ENCODE results near the gene CAPZA3. TPM values are rescaled to one million over a fixed set of nuclear protein-coding genes. Genes with fewer than 3 reads are reported as not detected.
"Not testable (repeated sequence)": the region's sequence is repeated elsewhere in the genome, so short reads cannot be mapped to it uniquely, and the experiment has no call there.

CAPZA3 gene, protein sequence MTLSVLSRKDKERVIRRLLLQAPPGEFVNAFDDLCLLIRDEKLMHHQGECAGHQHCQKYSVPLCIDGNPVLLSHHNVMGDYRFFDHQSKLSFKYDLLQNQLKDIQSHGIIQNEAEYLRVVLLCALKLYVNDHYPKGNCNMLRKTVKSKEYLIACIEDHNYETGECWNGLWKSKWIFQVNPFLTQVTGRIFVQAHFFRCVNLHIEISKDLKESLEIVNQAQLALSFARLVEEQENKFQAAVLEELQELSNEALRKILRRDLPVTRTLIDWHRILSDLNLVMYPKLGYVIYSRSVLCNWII
- total RNA-seq: not detected in 2 replicates

DNA sequence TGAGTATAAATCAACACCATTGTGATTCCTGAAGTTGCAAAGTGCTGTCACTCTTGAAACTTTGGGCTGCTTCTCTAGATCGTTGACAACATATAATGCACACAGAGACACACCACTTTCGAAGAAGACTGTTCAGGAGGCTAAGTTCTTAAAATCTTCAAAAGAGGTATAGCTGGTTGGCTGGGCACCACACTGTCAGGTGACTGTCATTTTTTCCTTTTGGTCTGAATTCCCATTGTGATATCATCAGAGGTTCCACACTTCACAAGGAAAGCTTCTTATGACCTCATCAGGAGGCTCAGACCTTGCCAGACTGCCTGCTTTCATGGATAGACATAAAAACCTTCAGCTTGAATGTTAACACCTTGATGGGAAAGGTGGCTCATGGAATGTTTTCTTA, at the start of gene CAPZA3, which contains the start of gene PLCZ1:
Gene CAPZA3, plus strand, starts transcription at position 301 of the 400 bp plus-strand sequence. CDS start 150 bp downstream, outside the sequence.
Gene PLCZ1, minus strand, starts transcription at position 194 of the 400 bp plus-strand sequence. CDS start 641 bp downstream, outside the sequence.
- intact Hi-C loops (cut with micrococcal nuclease): no loop called here

DNA sequence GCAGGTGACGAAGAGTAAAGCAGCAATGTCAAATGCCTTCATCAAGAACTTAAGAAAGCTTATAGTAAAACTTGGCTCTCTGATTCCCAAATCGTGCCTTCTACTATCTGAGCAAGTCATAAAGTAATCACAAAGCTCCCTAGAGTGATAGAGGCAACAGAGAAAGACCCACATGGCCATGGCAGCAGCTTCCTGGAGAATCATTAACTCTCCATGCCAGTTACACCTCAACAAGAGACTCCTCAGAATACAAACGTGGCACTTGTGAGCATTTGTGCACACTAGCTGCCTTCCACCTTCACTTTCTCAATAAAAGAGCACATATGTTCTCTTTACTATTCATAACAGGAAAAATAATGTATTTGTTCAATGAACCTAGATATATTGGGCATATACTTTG, 48.1 kb upstream of the CAPZA3 start:
- intact Hi-C loops (cut with micrococcal nuclease): no loop called here

DNA sequence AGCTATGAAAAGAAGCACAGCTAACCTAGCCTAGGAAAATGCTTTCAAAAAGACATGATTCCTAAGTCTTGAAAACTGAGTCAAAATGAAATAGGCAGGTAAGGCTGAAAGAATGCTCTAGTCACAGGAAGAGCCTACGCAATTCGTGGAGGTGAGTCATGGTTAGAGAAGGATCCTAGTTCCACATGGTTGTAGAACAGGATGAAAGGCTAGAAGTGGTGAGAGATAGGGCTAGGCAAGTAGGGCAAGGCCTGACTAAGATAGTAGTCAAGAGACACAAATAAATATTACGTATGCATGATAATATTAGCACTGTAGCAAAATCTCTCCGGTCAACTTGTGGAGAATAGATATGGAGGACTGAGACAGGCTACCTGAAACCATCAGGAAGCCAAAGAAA, 47.3 kb upstream of the CAPZA3 start:
- intact Hi-C loops (cut with micrococcal nuclease): no loop called here

DNA sequence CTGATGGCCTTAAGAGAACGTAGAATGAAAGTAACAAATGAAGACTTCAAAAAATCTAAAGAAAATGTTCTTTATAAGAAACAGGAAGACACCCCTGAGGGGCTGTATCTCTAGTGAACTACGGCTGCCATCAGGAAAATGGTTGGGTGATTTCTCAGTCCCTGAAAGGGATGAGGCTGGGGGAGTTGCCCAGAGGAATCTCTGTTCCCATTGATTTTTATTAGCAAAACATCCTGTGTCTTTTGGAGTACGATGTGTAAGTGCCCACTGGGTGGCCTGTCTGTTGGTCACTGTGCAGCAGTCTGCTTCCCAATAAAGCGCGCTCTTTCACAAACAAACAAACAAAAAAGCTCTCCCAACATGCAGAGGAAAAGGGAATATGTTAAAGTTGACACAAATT, 43.9 kb upstream of the CAPZA3 start:
- intact Hi-C loops (cut with micrococcal nuclease): not testable (repeated sequence)

DNA sequence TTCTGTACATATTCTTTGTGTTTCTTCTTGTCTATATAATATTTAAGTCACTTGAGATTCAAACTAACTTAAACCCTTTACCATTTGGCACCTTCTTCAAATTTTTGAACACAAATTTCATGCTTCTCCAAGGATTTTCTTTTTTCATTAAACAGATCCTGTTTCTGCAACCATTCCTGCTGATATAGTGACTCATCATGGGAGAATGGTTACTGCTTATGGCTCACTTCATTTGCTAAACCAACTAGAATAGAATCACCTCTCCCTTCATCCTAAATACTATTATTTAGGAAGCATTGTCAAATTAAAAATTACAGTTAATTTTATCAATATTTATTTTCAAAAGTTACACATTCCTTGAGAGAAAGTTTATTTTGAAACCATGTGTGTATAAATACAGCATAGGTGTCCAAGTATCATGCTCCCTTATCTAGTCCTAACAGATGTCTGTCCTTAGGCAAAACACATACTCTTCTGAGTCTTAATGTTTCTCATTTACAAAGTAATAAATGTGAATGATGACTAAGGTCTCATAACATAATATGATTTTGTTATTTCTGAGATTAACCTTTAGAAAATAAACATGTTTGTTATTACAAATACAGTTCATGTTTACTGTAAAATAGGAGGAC, 40.8 kb upstream of the CAPZA3 start:
- intact Hi-C loops (cut with micrococcal nuclease): no loop called here

DNA sequence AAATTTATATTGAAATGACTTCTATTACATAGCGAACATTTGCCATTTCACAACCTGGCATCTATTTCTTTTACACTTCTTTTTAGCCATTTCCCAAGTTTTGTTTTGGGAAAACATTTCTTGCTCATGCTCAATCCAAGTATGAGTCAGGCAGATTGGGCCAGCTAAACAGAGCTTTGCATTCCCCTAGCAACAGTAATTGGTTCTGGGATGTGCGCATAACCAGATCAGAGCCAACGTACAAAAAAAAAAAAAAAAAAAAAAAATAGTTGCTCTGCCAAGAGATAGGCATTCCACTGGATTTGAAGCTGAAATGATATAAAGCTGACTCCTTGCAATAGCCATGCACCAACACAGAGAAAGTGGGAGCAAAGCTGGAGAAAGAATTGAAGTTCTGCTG, 37.6 kb upstream of the CAPZA3 start:
- intact Hi-C loops (cut with micrococcal nuclease): no loop called here

DNA sequence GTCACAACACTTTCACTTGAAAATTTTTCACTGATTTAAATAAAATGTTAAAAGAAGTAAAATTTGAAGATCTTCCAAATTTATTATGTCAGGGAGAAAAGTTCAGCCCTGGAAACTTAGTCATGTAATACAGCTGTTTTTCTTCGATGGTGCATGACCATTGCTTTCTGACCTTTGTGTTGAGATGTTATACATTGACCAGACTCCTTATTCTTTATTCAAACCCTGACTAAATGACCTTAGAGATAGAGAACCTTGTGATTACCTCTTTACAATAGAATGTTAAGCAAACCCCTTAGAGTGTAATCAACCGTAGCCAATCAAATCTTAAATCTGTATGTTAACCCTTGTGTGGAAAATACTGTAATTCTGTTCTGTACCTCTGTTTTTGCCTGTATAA, 34.6 kb upstream of the CAPZA3 start:
- intact Hi-C loops (cut with micrococcal nuclease): no loop called here

DNA sequence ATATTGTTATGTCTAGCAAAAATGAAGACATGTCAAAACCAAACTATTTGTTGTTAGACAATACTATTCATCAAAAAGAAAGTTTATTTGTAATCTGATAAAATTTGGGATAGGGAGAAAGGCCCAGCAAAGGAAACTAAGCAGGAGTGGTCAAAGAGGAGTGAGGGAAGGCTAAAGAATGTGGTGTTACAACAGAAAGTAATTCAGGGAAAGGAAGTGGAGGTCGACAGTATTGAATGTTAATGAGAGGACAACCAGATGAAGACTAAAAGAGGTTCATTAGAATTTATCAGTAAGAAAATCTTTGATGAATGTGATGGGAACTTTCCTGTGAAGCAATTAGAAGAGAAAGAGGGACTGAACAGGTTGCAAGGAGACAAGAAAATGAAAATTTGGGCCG, 34.0 kb upstream of the CAPZA3 start:
- intact Hi-C loops (cut with micrococcal nuclease): no loop called here

DNA sequence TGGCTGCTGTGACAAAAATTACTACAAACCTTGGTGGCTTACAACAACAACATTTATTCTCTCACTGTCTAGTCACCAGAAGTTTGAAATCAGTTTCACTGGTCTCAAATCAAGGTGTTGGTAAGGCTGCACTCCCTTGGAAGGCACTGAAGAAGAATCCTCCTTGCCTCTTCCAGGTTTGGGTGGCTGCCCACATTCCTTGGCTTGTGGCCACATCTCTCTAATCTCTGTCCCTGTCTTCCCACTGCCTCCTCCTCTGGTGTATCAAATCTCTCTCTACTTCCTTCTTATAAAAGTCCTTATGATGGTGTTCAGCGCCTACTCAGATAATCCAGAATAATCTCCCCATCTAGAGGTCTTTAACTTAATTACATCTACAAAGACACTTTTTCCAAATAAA, 31.1 kb upstream of the CAPZA3 start:
- intact Hi-C loops (cut with micrococcal nuclease): no loop called here

DNA sequence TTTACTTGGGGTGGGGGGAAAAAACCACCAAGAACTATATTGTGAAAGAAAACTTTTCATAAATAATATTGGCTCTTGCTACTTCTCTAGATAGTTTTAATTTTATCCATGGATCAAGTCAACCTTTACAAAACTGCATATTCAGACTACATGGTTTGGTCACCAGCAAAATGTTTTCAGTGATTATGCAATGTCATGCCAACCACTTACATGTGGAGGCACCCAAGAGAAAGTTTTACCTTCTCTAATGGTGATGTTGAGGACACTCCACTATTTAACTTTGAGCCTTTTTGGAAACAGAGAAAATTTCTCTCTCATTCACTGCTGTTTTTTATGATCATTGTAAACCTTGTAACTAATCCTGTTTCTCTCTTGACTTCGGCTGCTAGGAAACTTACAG, 21.7 kb upstream of the CAPZA3 start:
- intact Hi-C loops (cut with micrococcal nuclease): no loop called here

DNA sequence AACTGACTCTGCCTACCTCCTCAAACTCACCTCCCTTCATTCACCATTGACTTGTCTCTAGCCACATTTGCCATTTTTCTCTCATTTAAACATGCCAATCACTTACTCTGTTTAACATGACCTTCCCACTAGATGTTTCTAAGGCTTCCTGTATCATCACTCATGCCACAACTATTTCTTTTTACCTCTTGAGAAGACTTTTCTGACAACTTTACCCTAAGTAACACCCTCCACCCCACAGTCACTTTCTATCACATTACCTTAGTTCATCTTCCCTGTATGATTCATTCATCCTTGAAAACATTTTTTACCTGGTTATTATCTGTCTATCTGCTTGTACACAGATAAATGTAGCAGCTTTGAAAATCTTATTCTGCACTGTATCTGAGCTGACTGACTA, 19.5 kb upstream of the CAPZA3 start:
- intact Hi-C loops (cut with micrococcal nuclease): no loop called here

DNA sequence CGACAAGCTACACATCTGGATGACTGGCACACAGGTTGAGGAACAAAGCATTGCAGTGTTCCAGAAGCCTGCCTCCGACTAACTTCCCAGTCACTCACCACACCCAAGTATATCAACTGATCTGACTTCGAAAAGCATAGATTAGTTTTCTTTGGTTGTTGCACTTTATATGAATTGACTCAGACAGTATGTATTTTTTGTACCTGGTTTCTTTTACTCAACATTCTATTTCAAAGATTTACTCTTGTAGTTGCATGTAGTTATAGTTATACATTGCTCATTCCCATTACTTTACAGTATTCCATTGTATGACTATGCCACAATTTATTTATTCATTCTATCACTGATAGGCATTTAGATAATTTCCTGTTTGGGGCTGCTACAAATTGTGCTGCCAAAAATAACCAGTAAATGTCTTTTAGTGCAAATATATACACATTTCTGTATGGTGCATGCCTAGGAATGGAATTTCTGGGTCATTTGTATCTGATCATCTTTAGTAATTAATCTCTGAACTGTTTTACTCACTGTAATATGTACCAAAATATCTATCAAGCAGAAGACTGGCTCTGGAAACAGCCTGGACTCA, 17.9 kb upstream of the CAPZA3 start:
- intact Hi-C loops (cut with micrococcal nuclease): no loop called here

DNA sequence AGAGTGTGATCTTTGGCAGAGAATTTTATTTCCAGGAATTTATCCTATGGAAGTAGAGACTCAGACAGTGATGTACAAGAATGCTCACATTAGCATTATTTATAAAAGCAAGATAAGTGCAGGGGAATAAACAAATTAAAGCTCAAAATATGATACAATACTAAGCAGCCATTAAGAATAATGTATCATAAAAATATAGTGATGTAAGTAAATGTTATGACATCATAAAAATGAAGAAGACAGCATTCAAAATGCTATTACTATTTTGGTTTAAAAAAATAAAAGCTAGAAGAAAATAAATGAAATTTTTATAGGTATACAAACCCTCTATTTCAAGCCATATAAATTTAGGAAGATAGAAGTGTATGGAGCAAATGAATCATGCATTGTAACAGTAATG, 17.2 kb upstream of the CAPZA3 start:
- intact Hi-C loops (cut with micrococcal nuclease): no loop called here

DNA sequence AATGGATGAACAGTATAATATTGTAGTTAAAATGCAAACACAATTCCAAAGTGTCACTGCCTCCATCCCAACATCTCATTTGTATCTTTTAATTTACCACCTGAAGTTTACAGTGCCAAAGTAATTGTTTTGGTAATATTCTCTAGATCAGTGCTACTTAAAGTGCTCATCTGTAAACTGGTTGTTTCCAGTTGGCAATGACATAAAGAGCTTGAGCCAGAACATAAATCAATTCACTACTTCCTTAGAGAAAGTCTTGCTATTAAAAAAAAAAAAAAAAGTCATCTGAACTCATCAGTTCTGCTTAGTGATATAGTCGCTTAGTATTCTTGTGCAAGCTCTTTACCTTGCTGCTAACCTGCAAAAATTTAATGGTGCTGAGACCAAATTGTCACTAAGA, 16.5 kb upstream of the CAPZA3 start:
- intact Hi-C loops (cut with micrococcal nuclease): no loop called here

DNA sequence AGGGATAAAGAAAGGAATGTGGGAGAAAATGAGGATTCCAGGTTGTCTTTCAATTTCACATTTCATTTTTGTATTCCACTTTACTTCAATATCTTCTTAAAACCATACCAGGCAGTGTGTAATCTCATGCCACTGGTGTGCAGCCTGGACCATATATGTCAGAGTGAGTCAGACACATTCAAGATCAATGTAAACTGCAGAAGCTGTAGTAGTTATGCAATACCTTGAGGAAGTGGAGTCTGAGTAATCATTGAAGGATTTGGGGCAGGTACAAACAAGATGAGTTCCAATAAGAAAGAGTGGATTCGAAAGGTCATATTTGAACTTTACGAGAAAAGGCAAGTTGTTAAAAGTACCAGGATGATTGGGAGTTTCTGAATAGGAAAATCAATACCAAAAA, 14.2 kb upstream of the CAPZA3 start:
- intact Hi-C loops (cut with micrococcal nuclease): no loop called here

DNA sequence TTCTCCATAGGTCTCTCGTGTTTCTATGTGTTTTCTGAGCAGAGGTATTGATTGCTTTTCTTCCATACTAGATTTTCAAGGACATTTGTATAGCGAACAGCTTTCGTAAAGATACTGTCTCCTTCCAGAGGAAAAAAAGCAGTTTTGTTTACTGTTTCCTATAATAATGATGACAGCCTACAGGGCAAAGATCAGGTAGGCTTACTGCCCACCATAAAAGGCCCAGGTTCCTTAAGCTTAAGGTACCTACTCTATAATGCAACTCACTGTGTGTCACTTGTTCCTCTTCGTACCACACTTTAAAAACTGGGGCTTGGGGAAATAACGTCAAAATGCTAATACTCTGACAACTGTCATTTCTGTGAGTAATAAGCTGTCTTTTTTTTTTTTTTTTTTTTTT, 6.8 kb upstream of the CAPZA3 start:
- intact Hi-C loops (cut with micrococcal nuclease): no loop called here

DNA sequence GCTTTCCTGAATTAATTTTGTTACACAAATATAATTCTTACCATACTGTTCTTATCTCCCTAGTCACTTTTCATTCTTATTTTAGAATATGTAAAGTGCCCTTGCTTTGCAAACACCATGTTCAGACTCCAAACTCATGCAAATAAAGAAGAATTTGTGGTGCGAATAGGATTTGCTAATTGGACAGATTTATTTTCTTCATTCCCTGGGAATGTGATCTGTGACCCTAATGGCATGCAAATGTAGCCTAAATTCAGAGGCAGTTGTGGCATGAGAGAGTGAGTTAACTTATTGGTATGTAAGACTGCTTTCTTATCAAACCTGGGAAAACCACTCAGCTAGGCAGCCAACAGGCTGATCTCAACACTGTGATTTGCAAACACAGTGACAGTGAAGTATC, 10.0 kb downstream of the CAPZA3 start:
- intact Hi-C loops (cut with micrococcal nuclease): no loop called here

DNA sequence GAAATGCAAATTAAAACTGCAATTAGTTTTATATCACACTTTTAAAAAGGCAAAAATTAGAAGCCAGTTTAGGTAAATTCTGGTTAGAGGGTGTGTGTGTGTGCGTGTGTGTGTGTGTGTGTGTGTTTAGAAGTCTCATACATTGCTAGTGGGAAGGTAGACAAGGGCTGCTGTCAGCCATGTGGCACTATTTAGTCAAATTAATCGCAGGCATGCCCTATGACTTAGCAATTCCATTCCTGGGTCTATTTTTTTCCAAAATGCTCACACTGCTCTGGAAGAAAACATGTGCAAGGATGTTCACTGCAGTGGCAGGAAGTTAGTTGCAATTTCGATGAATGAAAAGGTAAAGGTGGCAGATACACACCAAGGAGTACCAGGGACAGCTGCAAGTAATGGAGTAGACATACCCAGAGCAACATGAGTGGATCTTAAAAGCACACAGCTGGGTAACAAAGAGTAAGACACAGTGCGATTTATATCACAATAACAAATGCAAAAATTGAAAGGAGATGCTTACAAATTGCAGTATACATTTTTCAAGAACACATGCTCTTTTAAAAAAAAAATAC, 11.6 kb downstream of the CAPZA3 start:
- intact Hi-C loops (cut with micrococcal nuclease): no loop called here

DNA sequence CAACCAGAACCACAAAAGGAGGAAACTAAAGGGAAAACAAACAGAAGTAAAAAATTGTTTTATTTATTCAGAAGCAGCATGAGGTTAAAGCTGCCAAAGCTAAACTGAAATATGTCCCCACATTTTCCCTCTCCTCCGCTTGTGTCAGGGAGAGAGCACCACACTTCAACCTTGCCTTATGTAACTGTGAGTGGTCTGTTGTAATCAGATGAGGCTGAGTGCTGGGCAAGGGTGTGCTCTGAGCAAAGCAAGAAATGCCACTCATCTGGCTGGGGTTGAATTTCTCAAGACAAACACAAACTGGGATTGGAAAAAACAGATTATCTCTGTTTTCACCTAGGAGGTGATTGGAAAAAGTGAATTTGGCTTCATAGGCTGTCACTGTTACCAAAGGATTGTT, 12.2 kb downstream of the CAPZA3 start:
- intact Hi-C loops (cut with micrococcal nuclease): no loop called here

DNA sequence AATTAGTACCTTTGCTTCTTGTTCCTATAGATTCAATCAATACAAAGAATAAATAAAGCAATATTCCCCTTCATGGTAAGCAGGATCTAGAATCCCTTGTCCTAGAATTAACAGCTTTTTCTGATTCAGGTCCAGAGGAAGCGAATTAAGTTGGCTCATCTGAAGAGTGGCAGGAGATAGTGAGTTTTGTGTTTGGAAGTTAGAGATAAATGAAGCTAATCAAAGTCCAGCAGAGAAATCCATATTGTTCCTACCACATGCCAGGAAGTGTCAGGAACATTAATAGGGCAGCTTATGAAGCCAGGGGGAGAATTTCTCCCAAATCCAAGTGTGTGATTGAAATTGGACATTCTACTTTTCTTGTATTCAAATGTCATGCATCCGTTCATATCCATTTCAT, 13.9 kb downstream of the CAPZA3 start:
- intact Hi-C loops (cut with micrococcal nuclease): no loop called here

DNA sequence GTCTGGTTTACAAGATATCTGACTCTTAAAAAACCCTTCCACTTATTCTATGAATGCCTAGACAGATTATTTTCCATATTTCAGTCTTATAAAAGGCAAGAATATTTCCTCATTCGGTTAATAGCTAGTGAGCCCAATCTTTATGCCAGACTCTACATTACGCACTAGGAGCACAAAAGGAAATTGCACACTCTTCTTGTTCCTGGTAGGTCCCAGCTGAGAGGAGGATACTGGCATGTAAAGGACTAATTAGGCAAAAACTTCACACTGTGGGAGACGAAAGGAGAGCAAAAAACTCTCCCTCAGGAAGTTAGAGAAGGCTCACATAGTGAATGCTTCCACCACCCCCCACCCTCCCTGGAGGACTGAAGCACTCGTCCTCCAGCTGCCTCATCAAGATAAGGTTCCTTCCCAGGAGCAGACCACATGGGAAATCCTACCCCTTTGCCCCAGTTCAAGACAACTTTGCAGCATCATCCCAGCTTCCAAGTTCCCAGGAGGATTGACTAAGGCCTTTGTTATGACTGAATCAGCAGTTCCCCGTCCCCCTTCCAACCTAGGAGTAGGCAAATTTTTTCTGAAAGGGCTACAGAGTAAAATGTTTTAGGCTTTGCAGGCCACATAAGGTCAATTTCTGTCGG, 14.5 kb downstream of the CAPZA3 start:
- intact Hi-C loops (cut with micrococcal nuclease): no loop called here

DNA sequence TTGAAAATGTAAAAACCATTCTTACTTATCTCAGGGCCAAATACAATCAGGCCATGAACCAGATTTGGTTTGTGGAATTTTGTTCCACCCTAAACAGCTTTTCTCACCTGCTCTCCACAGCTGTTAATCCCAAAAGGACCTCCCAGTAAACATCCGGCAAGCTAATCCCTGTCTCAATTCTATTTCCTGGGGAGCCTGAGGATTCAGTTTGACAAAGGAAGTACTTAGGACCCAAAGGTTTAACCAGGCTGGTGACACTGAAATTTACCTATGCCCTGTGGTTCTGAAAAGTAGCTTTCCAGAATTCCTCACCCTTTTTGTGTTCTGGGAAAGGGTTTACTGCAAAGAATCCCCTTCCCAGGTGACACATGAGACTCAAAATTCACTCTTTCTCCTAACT, 15.0 kb downstream of the CAPZA3 start:
- intact Hi-C loops (cut with micrococcal nuclease): no loop called here

Measured in T-helper 2 cell treated with Interferon-gamma antibody and Interleukin-4, amounts not matched to agents 100 ng/mL and 5 ng/mL, for 36 hours (primary cell).